Bone marrow (tissue), 2 donors: Measurements from ENCODE around the gene SNAPC2.
"Not testable (repeated sequence)": the region's sequence is repeated elsewhere in the genome, so short reads cannot be mapped to it uniquely, and the experiment has no call there.

Source experiments
- DNase-seq, 2 donors: peaks; one replicate each; lab custom pipeline; 2025; lab: John Stamatoyannopoulos, UW

The SNAPC2 gene

GRCh38 chr19:7888826-7889217 lies 31.3 kb upstream of the SNAPC2 start:
- DNase-seq, result no peak

- not testable (repeated sequence) for DNase-seq
Observed at GRCh38 chr19:7893362-7894101, 26.6 kb upstream of the SNAPC2 start.

- no peak for DNase-seq
Observed at GRCh38 chr19:7894612-7895309, 25.4 kb upstream of the SNAPC2 start.

- no peak for DNase-seq
Observed at GRCh38 chr19:7895565-7895964, 24.6 kb upstream of the SNAPC2 start.

GRCh38 chr19:7897292-7897691 lies 22.8 kb upstream of the SNAPC2 start:
- DNase-seq, result no peak

- no peak for DNase-seq
Observed at GRCh38 chr19:7898967-7899366, 21.2 kb upstream of the SNAPC2 start.

- DNase-seq, result no peak
Observed at GRCh38 chr19:7899751-7900378, 20.3 kb upstream of the SNAPC2 start.

GRCh38 chr19:7900401-7900870 lies 19.7 kb upstream of the SNAPC2 start:
- DNase-seq, result no peak

- DNase-seq, result no peak
Observed at GRCh38 chr19:7900931-7901330, 19.2 kb upstream of the SNAPC2 start.

- DNase-seq, result no peak
Observed at GRCh38 chr19:7901337-7901736, 18.8 kb upstream of the SNAPC2 start.

- DNase-seq, result no peak
Observed at GRCh38 chr19:7902796-7903243, 17.3 kb upstream of the SNAPC2 start.

GRCh38 chr19:7903244-7904073 lies 16.7 kb upstream of the SNAPC2 start, which contains the start of gene MAP2K7:
TSS of gene MAP2K7 (plus strand) at chr19:7903877. CDS start at chr19:7903945, 68 bp downstream.
- DNase-seq, result peak; percentile 98 to 100

- DNase-seq, result no peak
Observed at GRCh38 chr19:7904074-7905020, 15.8 kb upstream of the SNAPC2 start.

GRCh38 chr19:7905268-7905667 lies 14.9 kb upstream of the SNAPC2 start:
- no peak for DNase-seq

- DNase-seq, result no peak
Observed at GRCh38 chr19:7905859-7906258, 14.3 kb upstream of the SNAPC2 start.

- no peak for DNase-seq
Observed at GRCh38 chr19:7907122-7907521, 13.0 kb upstream of the SNAPC2 start.

GRCh38 chr19:7907544-7907943 lies 12.6 kb upstream of the SNAPC2 start:
- DNase-seq, result no peak

GRCh38 chr19:7908078-7908699 lies 11.9 kb upstream of the SNAPC2 start:
- no peak for DNase-seq

- no peak for DNase-seq
Observed at GRCh38 chr19:7908742-7909461, 11.2 kb upstream of the SNAPC2 start.
